ENCODE measurements around the gene MAL.

The MAL gene

GRCh38 chr2:94992360-94992759, 33.1 kb upstream of the MAL start:
- no peak overlapping the region for H3K4me3 ChIP-seq (ENCODE audit: low read depth, low read length)
- TF ChIP-seq CTCF (IDR thresholded peaks at IDR 0.05; ENCODE audit: control insufficient read depth, extremely low read depth, insufficient read depth): no peak
- no peak for DNase-seq (ENCODE audit: low read depth)

- no peak for DNase-seq (ENCODE audit: low read depth)
- TF ChIP-seq CTCF (IDR thresholded peaks at IDR 0.05; ENCODE audit: control insufficient read depth, extremely low read depth, insufficient read depth): no peak
Measured at GRCh38 chr2:94993176-94994062, 32.1 kb upstream of the MAL start.

GRCh38 chr2:94994063-94994913, 31.2 kb upstream of the MAL start:
- H3K4me3 ChIP-seq (ENCODE audit: low read depth, low read length): no peak overlapping the region
- no peak for DNase-seq (ENCODE audit: low read depth)
- no peak for TF ChIP-seq CTCF (IDR thresholded peaks at IDR 0.05; ENCODE audit: control insufficient read depth, extremely low read depth, insufficient read depth)

More at GRCh38 chr2:94993176-94994062, 32.1 kb upstream of the MAL start:
- no peak overlapping the region for H3K4me3 ChIP-seq (ENCODE audit: low read depth, low read length)

GRCh38 chr2:94994914-94995552, 30.5 kb upstream of the MAL start:
- H3K4me3 ChIP-seq (ENCODE audit: low read depth, low read length): no peak overlapping the region
- TF ChIP-seq CTCF (IDR thresholded peaks at IDR 0.05; ENCODE audit: control insufficient read depth, extremely low read depth, insufficient read depth): no peak
- no peak for DNase-seq (ENCODE audit: low read depth)

GRCh38 chr2:94995553-94996304, 29.8 kb upstream of the MAL start:
- H3K4me3 ChIP-seq (ENCODE audit: low read depth, low read length): no peak overlapping the region
- no peak for DNase-seq (ENCODE audit: low read depth)
- no peak for TF ChIP-seq CTCF (IDR thresholded peaks at IDR 0.05; ENCODE audit: control insufficient read depth, extremely low read depth, insufficient read depth)
